M059J (cell line): ENCODE measurements around the gene THAP8. TPM values are rescaled to one million over a fixed set of nuclear protein-coding genes. Genes with fewer than 3 reads are reported as not detected.

Experiments
- DNase-seq: peaks from one replicate; pipeline ENCODE4 v3.0.0-alpha.2; 2012; ENCODE audit warnings: low read depth
- total RNA-seq: library from RNA; depleted of rRNA; stranded (reverse); fragments of >200 nt; shearing (Covaris generic); gene quantifications from 2 replicates; pipeline ENCODE4 v1.2.3, GENCODE V29; 2014

The THAP8 gene
- total RNA-seq, 1 experiment from 2014 or later, result 6.8 TPM

DNA sequence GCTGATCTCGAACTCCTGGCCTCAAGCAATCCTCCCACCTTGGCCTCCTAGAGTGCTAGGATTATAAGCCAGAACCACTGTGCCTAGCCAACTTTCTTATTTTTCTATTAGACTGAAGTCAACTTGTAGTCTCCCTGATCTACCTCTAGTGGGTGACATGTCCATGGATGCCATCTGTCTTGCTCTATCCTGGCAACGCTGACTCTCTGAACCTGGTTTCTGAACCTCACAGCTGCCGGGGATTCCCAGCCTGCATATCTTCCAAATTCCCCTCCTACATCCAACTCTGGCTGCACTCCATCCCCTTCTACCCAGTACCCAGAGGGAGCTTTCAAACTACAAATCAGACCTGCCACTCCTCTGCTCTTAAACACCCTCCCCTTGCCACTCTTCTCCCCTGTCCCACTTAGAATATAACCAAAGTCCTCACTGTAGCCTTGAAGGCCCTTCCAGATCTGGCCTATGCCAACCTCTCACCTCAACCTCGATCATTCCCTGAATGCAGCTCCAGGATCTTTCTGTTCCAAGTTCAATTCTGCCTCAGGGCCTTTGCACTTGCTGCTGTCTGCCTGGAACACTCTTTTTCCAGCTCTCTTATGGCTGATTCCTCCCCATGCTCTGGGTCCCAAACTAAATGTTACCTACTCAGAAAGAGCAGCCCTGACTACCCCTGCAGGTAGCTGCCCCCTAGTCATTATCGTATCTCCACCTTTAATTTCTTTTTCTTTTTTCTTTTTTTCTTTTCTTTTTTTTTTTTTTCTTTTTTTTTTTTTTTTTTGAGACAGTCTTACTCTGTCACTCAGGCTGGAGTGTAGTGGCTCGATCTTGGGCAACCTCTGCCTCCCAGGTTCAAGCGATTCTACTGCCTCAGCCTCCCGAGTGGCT is 23.6 kb downstream of the THAP8 start:
- DNase-seq, result peak; percentile 33

DNA sequence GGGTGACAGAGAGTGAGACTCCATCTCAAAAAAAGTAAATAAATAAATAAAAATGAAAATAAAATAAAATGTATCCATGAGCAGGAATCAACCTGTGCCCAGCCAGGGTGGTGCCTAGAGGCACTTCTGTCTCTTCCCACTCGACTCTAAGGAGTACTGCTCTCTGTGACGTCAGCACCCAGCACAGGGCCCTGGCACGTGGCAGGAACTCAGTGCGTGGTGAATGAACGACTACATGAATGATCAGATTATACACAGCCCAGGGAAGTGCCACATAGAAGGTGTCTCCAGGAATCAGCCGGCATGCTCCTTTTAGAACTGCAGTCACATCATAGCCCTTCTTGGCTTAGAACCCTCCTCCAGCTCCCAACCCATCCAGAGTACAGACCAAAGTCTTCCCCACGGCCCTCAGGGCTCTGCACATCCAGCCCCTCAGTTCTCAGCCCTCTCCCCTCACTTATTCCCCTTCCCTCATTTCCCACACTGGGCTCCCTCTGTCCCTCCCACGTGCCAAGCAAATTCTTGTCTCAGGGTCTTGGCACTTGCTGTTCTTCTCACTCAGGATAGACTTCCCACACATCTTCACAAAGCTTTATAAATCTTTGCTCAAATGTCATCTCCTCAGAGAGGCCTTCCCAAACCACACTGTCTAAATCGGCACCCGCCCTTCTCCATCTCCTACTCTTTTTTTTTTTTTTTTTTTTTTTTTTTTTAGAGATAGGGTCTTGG is 25.6 kb downstream of the THAP8 start:
- no peak for DNase-seq

DNA sequence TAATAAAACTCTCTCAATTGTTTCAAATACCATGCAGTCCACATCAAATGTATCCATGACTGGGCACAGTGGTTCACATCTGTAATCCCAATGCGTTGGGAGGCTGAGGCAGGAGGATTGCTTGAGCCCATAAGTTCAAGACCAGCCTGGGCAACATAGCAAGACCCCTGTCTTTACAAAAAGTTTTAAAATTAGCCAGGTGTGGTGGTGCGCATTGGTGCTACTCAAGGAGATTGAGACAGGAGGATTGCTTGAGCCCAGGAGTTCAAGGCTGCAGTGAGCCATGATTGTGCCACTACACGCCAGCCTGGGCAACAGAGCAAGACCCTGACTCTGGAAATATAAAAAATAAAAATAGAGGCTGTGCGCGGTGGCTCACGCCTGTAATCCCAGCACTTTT is 26.4 kb downstream of the THAP8 start:
- DNase-seq, result no peak

DNA sequence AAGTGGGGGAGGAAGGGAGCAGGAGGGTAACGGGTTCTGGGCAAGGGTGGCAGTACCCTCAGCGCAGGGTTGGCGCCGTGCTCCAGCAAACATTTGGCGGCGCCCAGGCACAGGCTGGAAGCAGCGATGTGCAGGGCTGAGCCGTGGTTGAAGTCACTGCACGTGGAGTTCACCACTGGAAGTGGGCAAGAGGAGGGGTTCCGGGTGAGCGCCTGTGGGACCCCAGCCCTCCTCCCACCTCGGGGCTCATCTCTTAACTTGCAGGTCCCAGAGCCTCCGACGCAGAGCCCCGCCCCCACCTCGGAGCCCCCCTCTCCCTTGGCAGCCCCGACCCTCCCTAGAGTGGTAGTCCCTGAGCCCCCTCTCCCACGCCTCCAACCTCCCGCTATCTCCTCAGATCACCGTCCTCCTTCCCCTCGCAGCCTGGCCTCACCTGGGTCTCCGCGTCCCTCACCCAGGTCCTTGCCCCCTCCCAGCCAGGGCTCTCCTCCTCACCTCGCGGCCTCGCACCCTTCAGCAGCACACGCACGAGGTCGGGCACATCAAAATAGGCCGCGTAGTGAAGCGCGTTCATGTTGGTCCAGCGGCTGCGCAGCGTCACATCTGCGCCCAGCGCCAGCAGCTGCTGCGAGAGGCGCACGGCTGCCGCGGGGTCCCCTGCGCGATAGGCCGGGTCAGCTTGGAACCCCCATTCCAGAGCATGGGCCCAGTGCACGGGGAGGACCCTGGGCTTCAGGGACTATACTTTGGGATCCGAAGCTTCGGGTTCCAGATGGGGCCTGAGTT is 27.8 kb downstream of the THAP8 start:
- no peak for DNase-seq

DNA sequence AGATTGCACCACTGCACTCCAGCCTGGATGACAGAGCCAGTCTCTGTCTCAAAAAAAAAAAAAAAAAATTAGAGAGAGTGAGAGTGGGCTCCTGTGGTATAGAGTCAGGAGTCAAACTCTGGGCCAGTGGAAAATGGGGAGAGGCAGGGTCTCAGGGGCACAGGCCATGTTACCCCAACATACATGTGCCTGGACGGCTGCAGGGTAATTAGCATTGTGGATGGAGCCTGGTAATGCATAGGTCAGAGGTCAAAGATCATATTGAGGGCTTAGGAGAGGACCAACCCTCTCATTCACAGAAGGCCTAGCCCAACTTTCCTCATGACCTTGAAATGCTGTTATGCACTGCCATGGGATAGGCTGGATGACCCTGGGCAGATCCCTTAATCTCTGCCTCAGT is 28.5 kb downstream of the THAP8 start:
- DNase-seq, result no peak

DNA sequence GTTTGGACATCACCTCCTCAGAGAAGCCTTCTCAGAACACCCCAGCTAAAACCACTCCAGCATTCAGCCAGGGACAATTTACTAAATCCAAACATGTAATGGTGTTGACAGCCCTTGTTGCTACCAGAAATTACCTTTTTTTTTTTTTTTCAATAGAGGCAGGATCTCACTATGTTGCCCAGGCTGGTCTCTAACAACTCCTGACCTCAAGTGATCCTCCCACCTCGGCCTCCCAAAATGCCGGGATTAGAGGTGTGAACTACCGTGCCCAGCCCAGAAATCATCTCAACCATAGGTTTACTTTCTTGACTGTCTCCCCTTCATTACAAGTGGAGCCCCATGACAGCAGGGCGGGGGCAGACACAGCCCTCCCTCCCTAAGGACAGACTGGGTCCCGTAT is 30.7 kb downstream of the THAP8 start:
- DNase-seq, result no peak

DNA sequence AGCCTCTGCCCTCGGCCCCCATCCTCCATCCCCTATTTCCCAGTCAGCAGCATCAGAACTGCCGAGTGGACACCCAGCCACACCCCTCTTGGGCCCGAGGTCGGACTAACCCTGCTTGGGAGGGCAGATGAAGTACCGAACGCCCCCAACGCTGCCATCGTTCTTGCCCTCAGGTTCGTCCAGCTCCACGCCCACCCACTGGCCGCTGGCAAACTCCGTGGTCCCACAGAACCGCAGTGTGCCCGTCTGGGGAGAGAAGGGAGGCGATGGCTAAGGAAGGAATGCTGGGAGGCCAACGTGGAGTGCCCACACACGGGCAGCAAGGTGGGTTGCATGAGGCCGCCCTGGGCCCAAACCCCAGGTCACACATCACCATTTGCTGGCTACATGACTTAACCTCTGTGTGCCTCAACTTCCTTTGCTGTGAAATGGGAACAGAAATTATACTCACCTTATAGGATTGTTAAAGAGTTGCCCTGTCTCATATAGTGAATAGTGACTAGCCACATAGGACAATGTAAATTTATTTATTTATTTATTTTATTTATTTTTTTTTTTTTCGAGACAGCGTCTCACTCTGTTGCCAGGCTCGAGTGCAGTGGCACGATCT is 34.9 kb downstream of the THAP8 start:
- no peak for DNase-seq

DNA sequence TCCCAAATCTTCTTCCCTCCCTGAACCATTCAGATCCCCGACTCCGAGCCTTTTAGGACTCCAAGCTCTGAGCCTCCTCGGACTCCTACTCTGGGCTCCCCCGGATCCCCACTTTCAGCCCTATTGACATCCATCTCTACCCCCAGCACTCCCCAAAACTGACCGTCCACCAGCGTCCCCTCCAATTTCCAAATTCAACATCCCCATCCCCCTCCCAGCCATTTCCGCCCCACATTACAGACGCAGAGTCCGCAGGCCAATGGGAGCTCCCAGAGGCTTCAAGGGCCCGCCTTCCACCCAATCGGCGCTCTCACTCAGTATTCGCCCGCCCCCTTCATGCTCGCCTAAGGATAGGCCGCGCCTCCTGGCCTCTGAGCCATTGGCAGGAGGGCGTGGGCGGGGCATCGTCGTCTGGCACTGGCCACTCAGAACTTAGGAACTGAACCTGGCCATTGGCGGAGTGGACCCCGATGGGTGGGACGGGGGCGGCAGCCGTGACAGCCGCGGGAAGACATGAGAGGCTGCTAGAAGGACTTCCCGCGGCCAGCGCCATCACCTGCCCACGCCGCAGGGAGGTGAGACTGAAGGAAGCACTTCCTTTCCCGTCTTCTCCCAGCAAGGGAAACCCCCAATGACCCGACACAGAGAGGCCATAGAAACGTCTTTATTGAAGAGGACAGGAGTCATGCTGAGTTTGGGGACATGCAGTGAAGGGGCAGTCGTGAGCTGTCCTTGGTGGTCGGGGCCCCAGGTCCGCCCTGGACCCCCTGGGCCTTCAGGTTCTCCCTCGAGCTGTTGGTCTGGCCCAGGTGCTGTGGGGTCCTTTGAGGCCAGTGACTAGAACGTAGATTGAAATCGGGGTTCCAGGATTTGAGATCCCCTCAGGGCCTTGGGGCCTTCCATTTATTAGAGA is 39.8 kb downstream of the THAP8 start, which contains the start of gene ALKBH6:
Gene ALKBH6 (minus strand): TSS at position 202 of the 913 bp plus-strand sequence. CDS start 816 bp downstream, outside the sequence.
- peak; percentile 99 for DNase-seq

DNA sequence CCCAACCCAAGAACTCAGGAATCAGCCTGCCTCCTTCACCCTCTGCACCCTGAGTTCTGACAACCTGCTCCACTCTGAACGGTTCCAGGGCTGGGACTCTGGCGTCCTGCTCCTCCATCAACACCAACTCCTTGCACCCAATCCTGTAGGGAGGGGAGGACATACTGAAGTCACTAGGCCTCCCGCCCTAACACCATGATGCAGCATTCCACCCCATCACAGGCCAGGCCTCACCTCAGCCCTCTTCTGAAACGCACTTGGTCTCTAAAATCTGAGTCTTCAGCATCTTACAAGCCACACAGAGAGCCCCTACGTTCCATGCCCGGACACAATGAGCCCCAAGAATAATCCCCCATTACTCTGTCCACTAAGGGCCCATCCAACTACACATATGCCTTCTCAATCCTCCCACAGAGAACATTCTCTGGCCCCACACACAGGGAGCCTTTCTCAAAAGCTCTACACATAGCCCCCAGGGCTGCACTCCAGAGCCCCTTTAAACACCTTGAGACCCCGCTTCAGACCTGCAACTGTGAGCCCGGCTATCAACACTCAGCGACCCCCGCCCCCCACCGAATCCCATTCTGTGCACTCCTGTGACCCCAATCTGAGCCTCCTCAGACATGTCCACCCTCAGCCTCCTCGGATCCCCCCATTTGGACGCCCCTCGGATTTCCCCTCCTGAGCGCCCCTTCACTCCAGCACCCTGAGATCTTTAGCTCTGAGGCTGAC is 40.6 kb downstream of the THAP8 start:
- no peak for DNase-seq

DNA sequence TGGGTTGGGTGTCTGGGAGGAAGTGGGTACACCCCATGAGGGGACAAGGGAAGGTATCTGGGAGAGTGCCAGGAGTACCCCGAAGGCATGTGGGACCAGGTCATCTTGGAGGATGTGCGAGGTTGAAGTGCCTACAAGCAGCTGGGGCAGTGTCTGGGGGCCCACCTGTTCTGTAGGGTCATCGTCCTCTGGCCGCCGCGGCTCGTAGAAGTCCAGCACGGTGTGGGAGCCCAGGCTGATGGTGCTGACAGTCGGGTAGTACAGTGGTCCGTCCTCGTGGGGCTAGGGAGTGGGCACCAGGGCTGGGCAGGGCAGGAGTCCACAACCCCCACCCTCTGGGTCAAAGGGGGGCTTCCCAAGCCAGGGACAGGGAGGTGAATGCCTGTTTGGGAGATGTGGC is 43.7 kb downstream of the THAP8 start:
- no peak for DNase-seq

DNA sequence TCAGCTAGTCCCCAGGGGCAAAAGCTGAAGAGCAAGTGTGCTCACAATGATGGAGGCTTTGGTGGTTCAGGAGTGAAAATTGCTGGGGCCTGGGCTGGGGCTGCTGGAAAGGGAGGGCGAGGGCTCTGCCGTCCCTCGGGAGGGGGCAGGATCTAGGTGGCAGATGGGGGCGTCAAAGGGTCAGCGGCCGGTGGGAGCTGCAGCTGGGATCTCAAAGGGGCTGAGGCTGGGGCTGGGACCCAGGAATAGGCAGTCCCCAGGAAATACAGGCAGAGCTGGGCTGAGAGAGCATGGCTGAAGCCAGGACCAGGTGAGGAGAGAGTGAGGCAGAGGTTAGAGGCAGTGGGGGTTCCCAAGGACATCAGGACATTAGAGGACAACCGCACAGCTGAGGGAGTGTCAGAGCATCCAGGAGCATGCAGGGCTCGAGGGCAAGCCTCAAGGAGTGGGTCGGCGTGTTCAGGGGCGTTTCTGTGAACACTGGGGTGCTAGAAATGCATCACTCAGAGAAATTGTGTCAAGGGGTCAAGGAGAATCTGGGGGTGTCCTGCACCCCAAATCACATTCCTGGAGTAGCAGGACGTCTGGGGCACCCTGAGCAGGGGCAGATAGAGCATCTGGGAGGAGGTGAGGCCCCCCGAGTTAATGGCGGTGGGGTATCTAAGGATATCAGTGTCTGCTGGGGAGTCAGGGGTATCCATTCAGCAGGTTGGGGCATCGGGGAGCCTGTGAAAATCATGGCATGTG is 44.3 kb downstream of the THAP8 start:
- no peak for DNase-seq

DNA sequence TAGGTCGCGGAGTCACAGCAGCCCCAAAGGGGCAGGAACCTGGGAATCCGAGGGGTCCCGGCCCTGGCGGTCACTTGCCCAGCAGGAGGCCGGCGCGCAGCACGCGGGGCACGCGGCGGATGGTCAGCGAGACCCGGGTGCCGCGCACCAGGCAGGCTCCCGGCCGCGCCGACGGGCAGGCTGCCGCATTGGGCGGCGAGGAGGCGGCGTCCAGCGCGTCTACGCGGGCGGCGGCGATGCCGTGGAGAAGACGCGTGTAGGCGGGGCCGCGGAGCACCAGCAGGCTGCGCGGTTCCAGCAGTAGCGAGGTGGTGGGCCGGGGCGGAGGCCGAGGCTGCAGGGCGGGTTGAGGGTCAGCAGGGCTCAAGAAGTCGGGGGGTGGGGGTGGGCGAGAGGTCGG is 44.9 kb downstream of the THAP8 start:
- peak; percentile 48 for DNase-seq

DNA sequence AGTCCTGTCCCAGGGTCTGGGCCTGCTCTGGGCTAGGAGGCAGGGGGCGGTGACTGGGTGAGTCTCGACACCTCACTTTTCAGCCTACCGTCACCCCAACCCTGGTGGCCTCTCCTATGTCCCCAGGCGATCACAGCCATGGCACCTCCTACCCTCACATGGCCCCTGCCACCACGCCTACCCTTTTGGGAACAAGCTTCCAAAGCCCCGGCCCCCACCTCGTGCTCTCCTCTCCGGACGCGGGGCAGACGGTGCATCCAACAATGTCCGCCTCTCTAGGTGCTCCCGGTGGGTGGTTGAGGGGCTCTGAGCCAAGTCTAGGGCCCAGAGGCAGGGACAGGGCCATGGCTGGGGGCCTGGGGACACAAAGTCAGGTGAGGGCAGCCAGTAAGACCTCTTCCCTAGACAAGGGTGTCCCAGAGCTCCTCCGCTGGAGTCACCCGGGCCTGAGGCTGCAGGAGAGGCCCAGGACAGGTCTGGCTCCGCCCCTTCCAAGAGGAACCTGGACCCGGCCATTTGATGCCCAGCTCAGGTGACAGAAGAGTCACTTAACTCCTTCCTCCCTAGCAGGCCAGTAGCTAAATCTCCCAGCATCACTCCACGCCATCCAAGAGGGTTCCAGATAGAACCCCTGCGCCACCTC is 45.6 kb downstream of the THAP8 start, which contains the start of gene SYNE4:
Gene SYNE4 (minus strand): TSS at position 478 of the 643 bp plus-strand sequence. CDS start 132 bp downstream, at position 346.
- no peak for DNase-seq

DNA sequence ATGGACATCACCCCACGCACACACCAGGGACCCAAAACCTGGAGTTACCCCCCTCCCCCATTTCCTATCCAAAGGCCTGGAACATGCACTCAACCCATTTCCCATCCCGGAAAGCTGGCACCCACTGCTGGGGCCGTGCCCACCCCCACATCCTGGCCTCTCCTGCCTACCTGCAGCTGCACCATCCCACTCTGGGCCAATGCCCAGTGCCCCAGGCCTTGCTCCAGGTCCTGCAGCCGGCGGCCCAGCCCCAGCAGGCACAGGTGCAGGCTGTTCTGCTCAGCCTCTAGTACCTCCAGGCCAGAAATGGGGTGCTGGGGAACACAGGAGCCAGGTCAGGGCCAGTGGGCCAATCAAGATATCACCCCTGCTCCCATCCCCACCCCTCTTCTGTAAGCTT is 47.1 kb downstream of the THAP8 start:
- no peak for DNase-seq

DNA sequence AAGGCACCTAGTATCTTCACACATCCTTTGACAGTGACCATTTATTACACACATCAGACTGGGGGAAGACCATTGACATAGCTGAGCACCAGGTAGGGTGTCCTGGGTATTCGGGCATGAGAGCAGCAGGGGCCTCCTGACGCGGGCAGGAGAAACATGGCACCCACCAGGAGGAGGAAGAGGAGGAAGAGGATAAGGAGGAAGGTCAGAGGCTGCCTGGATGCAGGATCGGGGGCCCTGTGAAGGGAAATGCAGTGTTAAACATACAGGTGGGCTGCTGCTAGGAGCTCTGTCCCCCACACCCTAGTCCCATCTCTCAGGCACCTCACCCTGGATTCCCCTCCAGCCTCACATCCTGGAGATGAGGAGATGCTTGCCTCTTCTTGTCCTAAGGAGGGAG is 50.8 kb downstream of the THAP8 start:
- DNase-seq, result no peak

DNA sequence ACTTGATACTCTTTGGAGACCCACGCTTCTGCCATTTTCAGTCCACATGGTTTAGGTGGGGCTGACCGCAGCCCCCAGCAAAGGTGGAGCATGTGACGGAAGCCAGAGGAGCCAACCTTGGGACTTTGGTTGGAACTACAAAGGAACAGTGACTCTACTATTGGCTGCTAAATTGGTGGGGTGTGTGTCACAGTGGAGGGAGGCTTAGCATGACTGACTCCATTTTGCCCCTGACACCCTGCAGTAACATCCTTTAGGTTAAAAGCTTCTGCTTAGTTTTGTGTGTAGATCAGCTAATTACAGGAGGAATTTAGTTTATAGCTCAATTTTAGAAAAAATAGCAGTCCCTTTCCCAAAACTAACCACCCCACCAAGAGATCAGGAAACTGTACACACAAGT is 52.5 kb downstream of the THAP8 start:
- no peak for DNase-seq

DNA sequence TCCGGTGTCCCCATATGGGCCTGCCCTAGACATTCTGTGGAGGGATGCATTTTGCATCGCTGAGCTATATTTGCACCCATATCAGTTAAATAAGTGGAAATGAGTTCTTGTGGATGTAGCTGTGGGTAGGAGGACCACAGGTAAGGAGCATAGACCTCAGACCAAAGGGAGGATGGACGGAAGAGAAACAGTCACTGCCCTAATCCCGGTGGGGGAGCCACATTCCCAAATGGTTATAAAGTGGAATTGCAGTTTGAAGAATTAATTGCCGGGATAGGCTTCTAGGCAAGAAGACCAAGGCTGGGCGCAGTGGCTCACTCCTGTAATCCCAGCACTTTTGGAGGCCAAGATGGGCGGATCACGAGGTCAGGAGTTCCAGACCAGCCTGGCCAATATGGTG is 57.3 kb downstream of the THAP8 start:
- no peak for DNase-seq
